PC-3 (cell line): ENCODE measurements around the gene NNAT. TPM values are rescaled to one million over a fixed set of nuclear protein-coding genes. Genes with fewer than 3 reads are reported as not detected.

Experiments
- ATAC-seq: fragments of 200-7000 bp; cut with Tn5 transposase; 2 replicates; pipeline ENCODE4 v1.9.1; 2020; ENCODE audit warnings: mild to moderate bottlenecking, moderate library complexity
- BruUV-seq: library from RNA; stranded (reverse); fragments of 400-500 nt; replicated peaks from 2 replicates; lab custom pipeline; 2021; lab: Mats Ljungman, UMichigan
- CTCF ChIA-PET: fragments of 300-600 bp; sonication (Branson Sonifier 250); formaldehyde crosslinking; loops from one replicate; lab custom pipeline; 2022; ENCODE audit warnings: antibody characterized with exemption; lab: Charles Lee
- POLR2A ChIA-PET: fragments of 300-600 bp; sonication (Branson Sonifier 250); formaldehyde crosslinking; loops from one replicate; lab custom pipeline; 2022; ENCODE audit warnings: antibody characterized with exemption; ENCODE audit not compliant: unreplicated experiment; lab: Charles Lee
- DNase-seq: peaks from one replicate; pipeline ENCODE4 v3.0.0-alpha.2; 2015
- H2AFZ ChIP-seq: fragments of 300-600 bp; sonication (generic); 2 replicates; pipeline ENCODE4 v1.6.0; 2016; ENCODE audit warnings: antibody characterized with exemption, low read length
- H3F3A ChIP-seq: fragments of 300-600 bp; sonication (generic); one replicate; pipeline ENCODE4 v1.6.0; 2017; ENCODE audit warnings: antibody characterized with exemption, low read length, control low read depth, mild to moderate bottlenecking; ENCODE audit not compliant: unreplicated experiment
- H3K27ac ChIP-seq: fragments of 300-600 bp; sonication (generic); 2 replicates; pipeline ENCODE4 v1.5.1; 2016; ENCODE audit warnings: mild to moderate bottlenecking, low read length
- H3K27me3 ChIP-seq: fragments of 300-600 bp; sonication (generic); 2 replicates; pipeline ENCODE4 v1.6.1; 2016; ENCODE audit warnings: low read length, mixed read lengths
- H3K36me3 ChIP-seq: fragments of 300-600 bp; sonication (generic); 2 replicates; pipeline ENCODE4 v1.6.1; 2016; ENCODE audit warnings: low read depth, mixed run types, low read length, mixed read lengths
- H3K4me1 ChIP-seq: fragments of 300-600 bp; sonication (generic); 2 replicates; pipeline ENCODE4 v1.5.1; 2016; ENCODE audit warnings: low read length; ENCODE audit not compliant: insufficient read depth
- H3K4me2 ChIP-seq: fragments of 300-600 bp; sonication (generic); 2 replicates; pipeline ENCODE4 v1.6.0; 2016; ENCODE audit warnings: low read length
- H3K4me3 ChIP-seq: fragments of 300-600 bp; sonication (generic); 2 replicates; pipeline ENCODE4 v1.5.1; 2016; ENCODE audit warnings: mild to moderate bottlenecking, low read length, mixed read lengths
- H3K79me2 ChIP-seq: fragments of 300-600 bp; sonication (generic); 2 replicates; pipeline ENCODE4 v1.6.1; 2017; ENCODE audit warnings: low read length, mixed read lengths
- H3K9ac ChIP-seq: fragments of 300-600 bp; sonication (generic); 2 replicates; pipeline ENCODE4 v1.6.0; 2016; ENCODE audit warnings: mild to moderate bottlenecking, low read length
- H3K9me2 ChIP-seq: fragments of 300-600 bp; sonication (generic); replicated peaks from 2 replicates; pipeline ENCODE4 v1.6.1; 2016; ENCODE audit warnings: mixed run types, low read length, mixed read lengths
- H3K9me3 ChIP-seq: fragments of 300-600 bp; sonication (generic); 2 replicates; pipeline ENCODE4 v1.6.1; 2016; ENCODE audit warnings: low read length, mixed read lengths
- H4K20me1 ChIP-seq: fragments of 300-600 bp; sonication (generic); 2 replicates; pipeline ENCODE4 v1.6.1; 2016; ENCODE audit warnings: low read length, mixed read lengths
- EZH2 ChIP-seq: fragments of 300-600 bp; sonication (generic); IDR thresholded peaks from one replicate; pipeline ENCODE4 v1.6.1; 2017; ENCODE audit warnings: antibody characterized with exemption, mild to moderate bottlenecking, low read length; ENCODE audit not compliant: unreplicated experiment
- EZH2phosphoT487 ChIP-seq: fragments of 300-600 bp; sonication (generic); IDR thresholded peaks from 2 replicates; pipeline ENCODE4 v1.6.1; 2018; ENCODE audit warnings: mild to moderate bottlenecking, antibody characterized with exemption, low read length, borderline replicate concordance
- intact Hi-C: fragments of 100-400 bp; cut with micrococcal nuclease; formaldehyde crosslinking; loops from 2 replicates; pipeline ENCODE4 v1.9.0; 2023
- total RNA-seq: library from RNA; depleted of rRNA; stranded (reverse); fragments of >200 nt; gene quantifications from 2 replicates; pipeline ENCODE4 v1.2.3, GENCODE V29; 2014
- TF ChIP-seq, protein P1 (sequence below): fragments of 300-600 bp; sonication (generic); conservative IDR thresholded peaks from 2 replicates; pipeline ENCODE4 v1.5.1; 2017; ENCODE audit warnings: antibody characterized with exemption, low read depth, mild to moderate bottlenecking, low read length

Gene NNAT
- total RNA-seq, 1 experiment from 2014 or later: not detected

DNA sequence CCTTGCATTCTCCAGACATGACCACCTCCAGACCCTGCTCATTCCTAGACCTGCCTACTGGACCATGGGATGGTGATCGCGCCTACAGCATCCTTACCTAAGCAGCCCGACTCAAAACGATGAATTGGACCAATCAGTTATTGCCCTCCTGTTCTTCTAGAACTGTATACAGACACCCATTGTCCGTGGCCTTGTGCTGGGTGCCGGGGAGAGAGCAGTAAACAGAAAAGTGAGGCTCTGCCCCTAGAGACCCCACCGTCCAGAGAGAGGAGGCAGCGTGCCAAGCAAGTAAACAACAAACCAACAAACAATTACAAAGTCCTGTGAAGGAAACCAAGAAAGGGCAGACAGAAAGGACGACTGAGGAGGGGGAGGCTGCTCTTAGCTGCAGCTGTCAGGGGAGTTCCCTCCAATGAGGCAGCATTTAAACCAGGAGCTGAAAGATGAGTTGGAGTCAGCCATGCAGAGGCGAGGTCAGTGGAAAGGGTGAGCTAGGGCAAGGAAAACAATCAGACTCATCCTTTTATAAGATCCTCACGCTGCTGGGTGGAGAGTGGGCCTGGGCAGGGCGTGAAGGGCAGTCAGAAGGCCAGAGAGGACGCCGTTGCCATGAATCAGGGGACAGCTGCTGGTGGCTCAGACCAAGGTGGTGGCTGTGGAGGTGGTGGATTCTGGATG, 44.2 kb downstream of the NNAT start:
- ChIA-PET POLR2A (interaction anchor here (0.6 kb wide), 1 partner anchor 458 kb away, joined by 5 read pairs; no protein-coding TSS in a partner anchor), CTCF (interaction anchor here (0.6 kb wide), 1 partner anchor 10 kb away, joined by 3 read pairs; no protein-coding TSS in a partner anchor)
- H3K36me3 ChIP-seq: no peaks in the 10 kb centered on the region
- H4K20me1 ChIP-seq: no peaks in the 10 kb centered on the region
- H3K79me2 ChIP-seq: no peaks in the 10 kb centered on the region
- H3K4me2 ChIP-seq: no peak overlapping the region
- H3K4me1 ChIP-seq: peaks cover 9% of the 10 kb centered on the region; the same call in 1 of the 2 replicates
- H3K4me3 ChIP-seq: no peak overlapping the region
- H3K27ac ChIP-seq: no peak overlapping the region
- peaks cover 20% of the 10 kb centered on the region; the same call in 1 of the 2 replicates for H3K27me3 ChIP-seq
- no peaks in the 10 kb centered on the region for H3F3A ChIP-seq
- no peak; the same call in 1 of the 2 replicates for ATAC-seq
- no peaks in the 10 kb centered on the region for H3K9me3 ChIP-seq
- intact Hi-C loops: loop anchor here (5.0 to 10.0 kb wide), 2 partner anchors 427 to 490 kb away; no protein-coding TSS in a partner anchor
- H2AFZ ChIP-seq: no peak overlapping the region
- H3K9me2 ChIP-seq: no peaks in the 10 kb centered on the region
- DNase-seq: no peak
- no peak overlapping the region for H3K9ac ChIP-seq
- TF ChIP-seq EZH2: no peak
- TF ChIP-seq, protein P1, sequence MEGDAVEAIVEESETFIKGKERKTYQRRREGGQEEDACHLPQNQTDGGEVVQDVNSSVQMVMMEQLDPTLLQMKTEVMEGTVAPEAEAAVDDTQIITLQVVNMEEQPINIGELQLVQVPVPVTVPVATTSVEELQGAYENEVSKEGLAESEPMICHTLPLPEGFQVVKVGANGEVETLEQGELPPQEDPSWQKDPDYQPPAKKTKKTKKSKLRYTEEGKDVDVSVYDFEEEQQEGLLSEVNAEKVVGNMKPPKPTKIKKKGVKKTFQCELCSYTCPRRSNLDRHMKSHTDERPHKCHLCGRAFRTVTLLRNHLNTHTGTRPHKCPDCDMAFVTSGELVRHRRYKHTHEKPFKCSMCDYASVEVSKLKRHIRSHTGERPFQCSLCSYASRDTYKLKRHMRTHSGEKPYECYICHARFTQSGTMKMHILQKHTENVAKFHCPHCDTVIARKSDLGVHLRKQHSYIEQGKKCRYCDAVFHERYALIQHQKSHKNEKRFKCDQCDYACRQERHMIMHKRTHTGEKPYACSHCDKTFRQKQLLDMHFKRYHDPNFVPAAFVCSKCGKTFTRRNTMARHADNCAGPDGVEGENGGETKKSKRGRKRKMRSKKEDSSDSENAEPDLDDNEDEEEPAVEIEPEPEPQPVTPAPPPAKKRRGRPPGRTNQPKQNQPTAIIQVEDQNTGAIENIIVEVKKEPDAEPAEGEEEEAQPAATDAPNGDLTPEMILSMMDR: no peak
- TF ChIP-seq EZH2phosphoT487: no peak
- no TSS peak for BruUV-seq

- Histone ChIP-seq H4K20me1 (no peaks in the 10 kb centered on the region), H3K9ac (no peak overlapping the region), H3K79me2 (no peaks in the 10 kb centered on the region), H3K9me2 (no peaks in the 10 kb centered on the region), H3F3A (no peaks in the 10 kb centered on the region), H3K4me2 (no peak overlapping the region), H3K27me3 (peaks cover 33% of the 10 kb centered on the region; the same call in 1 of the 2 replicates), H3K9me3 (no peaks in the 10 kb centered on the region), H2AFZ (no peak overlapping the region), H3K4me3 (no peak overlapping the region), H3K27ac (no peak overlapping the region), H3K36me3 (no peaks in the 10 kb centered on the region), H3K4me1 (peaks cover 7% of the 10 kb centered on the region; the same call in 1 of the 2 replicates)
- POLR2A ChIA-PET: no interaction called here
- BruUV-seq: no TSS peak
- ATAC-seq: no peak
- intact Hi-C loops: loop anchor here (5.0 to 10.0 kb wide), 2 partner anchors 426 to 488 kb away; no protein-coding TSS in a partner anchor
- TF ChIP-seq EZH2phosphoT487 (no peak), EZH2 (no peak)
- TF ChIP-seq, protein P1: no peak
- CTCF ChIA-PET: no interaction called here
- no peak for DNase-seq
Measured at GRCh38 chr20:37566590-37567330, 45.7 kb downstream of the NNAT start.
